HepG2 (cell line): ENCODE results near the gene CNGA1. TPM values are rescaled to one million over a fixed set of nuclear protein-coding genes. Genes with fewer than 3 reads are reported as not detected.

Experiments used
- CBFB ChIP-seq: sonication (generic); formaldehyde crosslinking; IDR thresholded peaks from 2 replicates; pipeline ENCODE4 v1.4.0; 2020; ENCODE audit warnings: missing genetic modification reagents
- CENPT ChIP-seq: sonication (generic); formaldehyde crosslinking; IDR thresholded peaks from 2 replicates; pipeline ENCODE4 v1.8.0; 2022; ENCODE audit warnings: low read depth, mild to moderate bottlenecking, moderate library complexity, missing genetic modification reagents
- HES4 ChIP-seq: sonication (generic); formaldehyde crosslinking; IDR thresholded peaks from 2 replicates; pipeline ENCODE4 v1.9.0; 2021; ENCODE audit warnings: mild to moderate bottlenecking, missing genetic modification reagents, borderline replicate concordance
- HMG20A ChIP-seq: IDR thresholded peaks from 2 replicates; pipeline ENCODE4 v1.6.1; 2016; ENCODE audit warnings: borderline replicate concordance
- HOXA9 ChIP-seq: sonication (generic); formaldehyde crosslinking; IDR thresholded peaks from 2 replicates; pipeline ENCODE4 v1.8.1; 2022; ENCODE audit warnings: missing genetic modification reagents, mild to moderate bottlenecking, moderate library complexity, borderline replicate concordance
- KLF11 ChIP-seq: IDR thresholded peaks from 2 replicates; pipeline ENCODE4 v1.6.1; 2016; ENCODE audit warnings: missing compliant biosample characterization
- KMT2A ChIP-seq: sonication (generic); formaldehyde crosslinking; IDR thresholded peaks from 2 replicates; pipeline ENCODE4 v1.4.0; 2020; ENCODE audit warnings: missing genetic modification reagents
- MAF1 ChIP-seq: sonication (generic); formaldehyde crosslinking; IDR thresholded peaks from 2 replicates; pipeline ENCODE4 v1.5.0; 2020; ENCODE audit warnings: missing genetic modification reagents, borderline replicate concordance
- MTA3 ChIP-seq: sonication (generic); formaldehyde crosslinking; IDR thresholded peaks from 2 replicates; pipeline ENCODE4 v1.4.0; 2020; ENCODE audit warnings: missing genetic modification reagents
- NFATC3 ChIP-seq: sonication (generic); formaldehyde crosslinking; IDR thresholded peaks from 2 replicates; pipeline ENCODE4 v1.5.1; 2020; ENCODE audit warnings: mild to moderate bottlenecking, missing genetic modification reagents
- NFE2L1 ChIP-seq: sonication (generic); formaldehyde crosslinking; IDR thresholded peaks from 2 replicates; pipeline ENCODE4 v1.4.0; 2020; ENCODE audit warnings: missing genetic modification reagents, mild to moderate bottlenecking, borderline replicate concordance
- RFXANK ChIP-seq: IDR thresholded peaks from 2 replicates; pipeline ENCODE4 v1.6.1; 2016
- SAFB2 ChIP-seq: sonication (generic); formaldehyde crosslinking; IDR thresholded peaks from 2 replicates; pipeline ENCODE4 v1.5.1; 2020; ENCODE audit warnings: missing genetic modification reagents, low read depth, mild to moderate bottlenecking, borderline replicate concordance
- SKI ChIP-seq: fragments of 450-650 bp; IDR thresholded peaks from one replicate; pipeline ENCODE4 v1.6.1; 2018; ENCODE audit warnings: mild to moderate bottlenecking; ENCODE audit not compliant: partially characterized antibody
- SMAD9 ChIP-seq: sonication (generic); formaldehyde crosslinking; IDR thresholded peaks from 2 replicates; pipeline ENCODE4 v1.5.1; 2020; ENCODE audit warnings: mild to moderate bottlenecking, missing genetic modification reagents
- TCF7L2 ChIP-seq: IDR thresholded peaks from 2 replicates; pipeline ENCODE4 v1.6.1; 2011; ENCODE audit warnings: mild to moderate bottlenecking, low read depth, low read length, moderate library complexity
- ZKSCAN5 ChIP-seq: sonication (generic); formaldehyde crosslinking; IDR thresholded peaks from 2 replicates; pipeline ENCODE4 v1.5.1; 2020; ENCODE audit warnings: mild to moderate bottlenecking, missing genetic modification reagents
- ZKSCAN8 ChIP-seq: IDR thresholded peaks from 2 replicates; pipeline ENCODE4 v1.6.1; 2016; ENCODE audit warnings: borderline replicate concordance, missing genetic modification reagents, missing compliant biosample characterization
- ZNF441 ChIP-seq: sonication (generic); formaldehyde crosslinking; IDR thresholded peaks from 2 replicates; pipeline ENCODE4 v1.7.0; 2021; ENCODE audit warnings: missing genetic modification reagents, borderline replicate concordance
- ZNF484 ChIP-seq: sonication (generic); formaldehyde crosslinking; IDR thresholded peaks from 2 replicates; pipeline ENCODE4 v1.5.1; 2020; ENCODE audit warnings: mild to moderate bottlenecking, low read depth, missing genetic modification reagents, borderline replicate concordance
- ZNF841 ChIP-seq: sonication (generic); formaldehyde crosslinking; IDR thresholded peaks from 2 replicates; pipeline ENCODE4 v1.8.1; 2023; ENCODE audit warnings: missing genetic modification reagents, borderline replicate concordance
- ZSCAN12 ChIP-seq: sonication (generic); formaldehyde crosslinking; IDR thresholded peaks from 2 replicates; pipeline ENCODE4 v1.9.0; 2021; ENCODE audit warnings: mild to moderate bottlenecking, missing genetic modification reagents
- polyA plus RNA-seq, 8 experiments: library from polyadenylated mRNA; depleted of rRNA in 3 of 8; stranded (reverse) in 7 of 8; unstranded in 1 of 8; fragments of >200 nt; fragmentation: Illumina TruSeq in 4 of 8; extraction: Trizol in 4 of 8; gene quantifications; 2 replicates each; pipeline versions ENCODE4 v1.2.1 to v1.2.3, GENCODE V29; 2011 to 2016; ENCODE audit warnings: low read depth in 4 of 8, missing spikeins in 1 of 8, mixed read lengths in 1 of 8; ENCODE audit not compliant: insufficient read depth in 1 of 8
- total RNA-seq, 5 experiments: library from RNA; depleted of rRNA; stranded (reverse); fragments of >200 nt; fragmentation: Illumina TruSeq; extraction: Trizol; gene quantifications; 2 replicates each; pipeline ENCODE4 v1.2.3, GENCODE V29; 2016; ENCODE audit warnings: low read depth in 1 of 5
- TF ChIP-seq, protein P1 (sequence below): sonication (generic); formaldehyde crosslinking; IDR thresholded peaks from 2 replicates; pipeline ENCODE4 v1.4.0; 2020; ENCODE audit warnings: missing genetic modification reagents; ENCODE audit errors: not compliant biosample characterization
- TF ChIP-seq, protein P2 (sequence below): sonication (generic); formaldehyde crosslinking; IDR thresholded peaks from 2 replicates; pipeline ENCODE4 v1.5.1; 2020; ENCODE audit warnings: missing genetic modification reagents, mild to moderate bottlenecking, borderline replicate concordance
- TF ChIP-seq, protein P3 (sequence below): IDR thresholded peaks from 2 replicates; pipeline ENCODE4 v1.6.1; 2016; ENCODE audit warnings: mild to moderate bottlenecking
- TF ChIP-seq, protein P4 (sequence below): sonication (generic); formaldehyde crosslinking; IDR thresholded peaks from 2 replicates; pipeline ENCODE4 v1.4.0; 2020; ENCODE audit warnings: missing genetic modification reagents

The CNGA1 gene
- total and polyA plus RNA-seq, 2 of the 13 experiments (the other 11 are each of a cell fraction or from before 2014, with no cell fraction given) = 0.22 to 0.40 TPM

DNA sequence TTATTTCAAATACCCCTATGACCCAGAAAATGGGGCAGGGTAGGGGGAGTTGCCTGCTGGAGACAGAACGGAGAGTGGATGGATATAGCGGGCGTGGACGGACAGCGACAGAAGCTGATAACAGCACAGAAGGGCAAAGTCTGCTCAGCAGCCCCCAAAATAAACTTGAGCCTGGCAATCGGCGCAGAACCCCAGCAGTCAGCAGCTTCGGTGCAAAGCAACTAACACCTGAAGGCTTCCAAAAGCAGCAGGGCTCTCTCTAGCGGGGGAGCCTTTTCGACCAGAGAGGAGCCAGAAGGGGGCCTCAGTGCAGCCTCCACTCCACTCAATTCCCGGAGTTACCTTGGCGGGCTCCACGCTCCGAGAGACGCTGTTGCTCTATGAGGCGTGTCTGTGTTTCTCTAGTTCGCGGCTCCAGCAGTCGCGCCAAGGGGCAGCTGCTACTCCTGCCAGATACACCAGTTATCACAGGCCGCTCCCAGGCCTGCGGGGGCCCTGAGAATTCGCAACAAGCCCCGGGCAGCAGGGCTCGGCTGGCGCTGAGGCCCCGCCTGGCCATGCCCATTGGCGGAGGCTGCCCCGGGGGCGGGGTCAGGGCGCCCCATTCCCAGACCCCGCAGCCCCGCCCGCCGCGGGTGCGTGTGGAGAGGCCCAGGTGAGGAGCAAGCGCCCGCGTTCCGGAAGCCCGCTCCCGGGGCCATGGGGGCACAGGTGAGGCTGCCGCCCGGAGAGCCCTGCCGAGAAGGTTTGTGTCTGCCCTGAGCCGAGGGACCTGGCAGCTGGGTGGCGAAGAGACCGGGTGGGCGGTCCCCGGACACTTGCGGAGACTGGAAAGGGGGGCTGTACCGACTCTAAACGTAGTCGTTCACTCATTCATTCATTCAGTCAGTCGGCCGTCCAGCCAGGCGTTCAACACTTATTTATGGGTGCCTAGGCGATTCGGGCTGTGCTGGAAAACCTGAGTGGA, at the start of gene CNGA1, which contains the start of gene NIPAL1 (continued):
- TF ChIP-seq, protein P1, sequence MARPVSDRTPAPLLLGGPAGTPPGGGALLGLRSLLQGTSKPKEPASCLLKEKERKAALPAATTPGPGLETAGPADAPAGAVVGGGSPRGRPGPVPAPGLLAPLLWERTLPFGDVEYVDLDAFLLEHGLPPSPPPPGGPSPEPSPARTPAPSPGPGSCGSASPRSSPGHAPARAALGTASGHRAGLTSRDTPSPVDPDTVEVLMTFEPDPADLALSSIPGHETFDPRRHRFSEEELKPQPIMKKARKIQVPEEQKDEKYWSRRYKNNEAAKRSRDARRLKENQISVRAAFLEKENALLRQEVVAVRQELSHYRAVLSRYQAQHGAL (CRISPR knock-in tag) = no peak
- TF ChIP-seq TCF7L2 = no peak
- 0 out of 2 replicates have a peak, but pooled peaks have one; percentile 38 for TF ChIP-seq KMT2A (CRISPR knock-in tag)
- peak; percentile 59 for TF ChIP-seq ZNF441 (CRISPR knock-in tag)
- no peak for TF ChIP-seq NFE2L1 (CRISPR knock-in tag)
- TF ChIP-seq ZKSCAN5 = no peak
- no peak for TF ChIP-seq SKI
- TF ChIP-seq CBFB (CRISPR knock-in tag) = no peak
- TF ChIP-seq SMAD9 (CRISPR knock-in tag) = no peak
- no peak for TF ChIP-seq HMG20A (CRISPR knock-in tag)
- TF ChIP-seq, protein P2, sequence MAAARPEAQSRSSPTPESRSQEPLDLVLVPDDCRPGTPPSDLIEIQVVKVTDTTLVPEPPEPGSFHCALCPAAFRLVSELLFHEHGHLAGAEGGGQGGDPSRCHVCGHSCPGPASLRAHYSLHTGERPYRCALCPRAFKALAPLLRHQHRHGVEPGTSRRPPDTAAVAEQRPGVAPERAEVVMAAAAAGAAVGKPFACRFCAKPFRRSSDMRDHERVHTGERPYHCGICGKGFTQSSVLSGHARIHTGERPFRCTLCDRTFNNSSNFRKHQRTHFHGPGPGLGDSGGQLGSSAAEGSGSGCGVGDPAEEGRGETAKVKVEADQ = no peak
- TF ChIP-seq ZKSCAN8 (CRISPR knock-in tag) = no peak
- no peak for TF ChIP-seq ZNF484 (CRISPR knock-in tag)
- TF ChIP-seq ZNF841 (CRISPR knock-in tag) = no peak
- no peak for TF ChIP-seq SAFB2 (CRISPR knock-in tag)
- TF ChIP-seq, protein P3, sequence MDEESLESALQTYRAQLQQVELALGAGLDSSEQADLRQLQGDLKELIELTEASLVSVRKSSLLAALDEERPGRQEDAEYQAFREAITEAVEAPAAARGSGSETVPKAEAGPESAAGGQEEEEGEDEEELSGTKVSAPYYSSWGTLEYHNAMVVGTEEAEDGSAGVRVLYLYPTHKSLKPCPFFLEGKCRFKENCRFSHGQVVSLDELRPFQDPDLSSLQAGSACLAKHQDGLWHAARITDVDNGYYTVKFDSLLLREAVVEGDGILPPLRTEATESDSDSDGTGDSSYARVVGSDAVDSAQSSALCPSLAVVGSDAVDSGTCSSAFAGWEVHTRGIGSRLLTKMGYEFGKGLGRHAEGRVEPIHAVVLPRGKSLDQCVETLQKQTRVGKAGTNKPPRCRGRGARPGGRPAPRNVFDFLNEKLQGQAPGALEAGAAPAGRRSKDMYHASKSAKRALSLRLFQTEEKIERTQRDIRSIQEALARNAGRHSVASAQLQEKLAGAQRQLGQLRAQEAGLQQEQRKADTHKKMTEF (CRISPR knock-in tag) = peak; percentile 59
- no peak for TF ChIP-seq HES4 (CRISPR knock-in tag)
- TF ChIP-seq RFXANK (CRISPR knock-in tag) = no peak
- TF ChIP-seq NFATC3 (CRISPR knock-in tag) = no peak
- TF ChIP-seq MTA3 (CRISPR knock-in tag) = no peak
- TF ChIP-seq ZSCAN12 (CRISPR knock-in tag) = no peak
- TF ChIP-seq CENPT = no peak
- TF ChIP-seq, protein P4, sequence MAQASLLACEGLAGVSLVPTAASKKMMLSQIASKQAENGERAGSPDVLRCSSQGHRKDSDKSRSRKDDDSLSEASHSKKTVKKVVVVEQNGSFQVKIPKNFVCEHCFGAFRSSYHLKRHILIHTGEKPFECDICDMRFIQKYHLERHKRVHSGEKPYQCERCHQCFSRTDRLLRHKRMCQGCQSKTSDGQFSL (CRISPR knock-in tag) = no peak
- TF ChIP-seq MAF1 (CRISPR knock-in tag) = no peak
- no peak for TF ChIP-seq HOXA9
- no peak for TF ChIP-seq KLF11 (CRISPR knock-in tag)
